Neural cell (in vitro differentiated cells): ENCODE measurements around the gene SURF6. TPM values are rescaled to one million over a fixed set of nuclear protein-coding genes. Genes with fewer than 3 reads are reported as not detected.

ENCODE experiments used
- H2AFZ ChIP-seq: fragments of 200-600, 300-800 bp; sonication (generic), shearing (Covaris generic); 2 replicates; pipeline ENCODE4 v1.6.0; 2014; ENCODE audit warnings: low read depth, mild to moderate bottlenecking, antibody characterized with exemption, low read length, moderate library complexity
- H3F3A ChIP-seq: fragments of 200-600 bp; shearing (Covaris generic); 2 replicates; pipeline ENCODE4 v1.6.1; 2016; ENCODE audit warnings: mild to moderate bottlenecking, moderate library complexity, mixed read lengths, antibody characterized with exemption, low read length; ENCODE audit not compliant: insufficient read depth, poor library complexity, severe bottlenecking
- H3K27ac ChIP-seq: fragments of 200-600, 300-800 bp; sonication (generic), shearing (Covaris generic); 2 replicates; pipeline ENCODE4 v1.5.1; 2014; ENCODE audit warnings: mild to moderate bottlenecking, low read length, moderate library complexity
- H3K27me3 ChIP-seq: fragments of 300-800, 200-600 bp; sonication (generic), shearing (Covaris generic); 2 replicates; pipeline ENCODE4 v1.6.0; 2014; ENCODE audit warnings: mild to moderate bottlenecking, low read depth, low read length, moderate library complexity; ENCODE audit not compliant: insufficient read depth
- H3K36me3 ChIP-seq: fragments of 300-800, 200-600 bp; sonication (generic), shearing (Covaris generic); 2 replicates; pipeline ENCODE4 v1.5.1; 2014; ENCODE audit warnings: mild to moderate bottlenecking, antibody characterized with exemption, low read length, moderate library complexity; ENCODE audit not compliant: insufficient read depth
- H3K4me2 ChIP-seq: fragments of 300-800, 200-600 bp; sonication (generic), shearing (Covaris generic); 2 replicates; pipeline ENCODE4 v1.6.0; 2014; ENCODE audit warnings: mild to moderate bottlenecking, low read length
- H3K4me3 ChIP-seq: fragments of 300-800, 200-600 bp; sonication (generic), shearing (Covaris generic); 2 replicates; pipeline ENCODE4 v1.5.1; 2014; ENCODE audit warnings: mild to moderate bottlenecking, low read length, moderate library complexity
- H3K79me2 ChIP-seq: fragments of 200-600 bp; shearing (Covaris generic); replicated peaks from 2 replicates; pipeline ENCODE4 v1.6.0; 2014; ENCODE audit warnings: mild to moderate bottlenecking, low read length, moderate library complexity; ENCODE audit not compliant: insufficient read depth
- H3K9ac ChIP-seq: fragments of 300-800, 200-600 bp; sonication (generic), shearing (Covaris generic); 2 replicates; pipeline ENCODE4 v1.6.1; 2016; ENCODE audit warnings: mild to moderate bottlenecking, low read length, mixed read lengths
- H3K9me2 ChIP-seq: fragments of 200-600 bp; shearing (Covaris generic); 2 replicates; pipeline ENCODE4 v1.6.1; 2016; ENCODE audit warnings: mild to moderate bottlenecking, low read length, mixed read lengths; ENCODE audit not compliant: insufficient read depth
- H3K9me3 ChIP-seq: fragments of 200-600, 300-800 bp; sonication (generic), shearing (Covaris generic); 2 replicates; pipeline ENCODE4 v1.6.1; 2016; ENCODE audit warnings: mild to moderate bottlenecking, mixed run types, low read length, moderate library complexity, mixed read lengths
- H4K20me1 ChIP-seq: fragments of 200-600 bp; shearing (Covaris generic); 2 replicates; pipeline ENCODE4 v1.6.1; 2016; ENCODE audit warnings: mild to moderate bottlenecking, mixed run types; ENCODE audit not compliant: insufficient read depth
- CTCF ChIP-seq: fragments of 450-650 bp; IDR thresholded peaks from 2 replicates; pipeline ENCODE4 v1.5.1; 2014; ENCODE audit warnings: antibody characterized with exemption, mild to moderate bottlenecking, moderate library complexity; ENCODE audit not compliant: poor library complexity, severe bottlenecking
- EP300 ChIP-seq: fragments of 450-650 bp; conservative IDR thresholded peaks from 2 replicates; pipeline ENCODE4 v1.6.1; 2014; ENCODE audit warnings: antibody characterized with exemption, mild to moderate bottlenecking, moderate library complexity; ENCODE audit not compliant: poor library complexity, severe bottlenecking
- EZH2 ChIP-seq: fragments of 200-600, 300-800 bp; shearing (Covaris generic), sonication (generic); IDR thresholded peaks from 2 replicates; pipeline ENCODE4 v1.6.1; 2014; ENCODE audit warnings: antibody characterized with exemption, low read length, borderline replicate concordance, mild to moderate bottlenecking; ENCODE audit not compliant: insufficient read depth, poor library complexity, severe bottlenecking
- MXI1 ChIP-seq: fragments of 450-650 bp; conservative IDR thresholded peaks from 2 replicates; pipeline ENCODE4 v1.6.1; 2014; ENCODE audit warnings: antibody characterized with exemption, mild to moderate bottlenecking; ENCODE audit not compliant: poor library complexity, severe bottlenecking
- POLR2AphosphoS5 ChIP-seq: IDR thresholded peaks from 2 replicates; pipeline ENCODE4 v1.6.1; 2012
- RAD21 ChIP-seq: fragments of 450-650 bp; conservative IDR thresholded peaks from 2 replicates; pipeline ENCODE4 v1.6.1; 2014; ENCODE audit warnings: antibody characterized with exemption, mild to moderate bottlenecking, moderate library complexity
- REST ChIP-seq: IDR thresholded peaks from 2 replicates; pipeline ENCODE4 v1.6.1; 2012; ENCODE audit warnings: borderline replicate concordance
- SMC3 ChIP-seq: fragments of 450-650 bp; conservative IDR thresholded peaks from 2 replicates; pipeline ENCODE4 v1.6.1; 2014; ENCODE audit warnings: antibody characterized with exemption, mild to moderate bottlenecking, moderate library complexity; ENCODE audit not compliant: poor library complexity
- TAF1 ChIP-seq: IDR thresholded peaks from 2 replicates; pipeline ENCODE4 v1.6.1; 2012; ENCODE audit warnings: low read depth
- polyA plus RNA-seq: library from polyadenylated mRNA; depleted of rRNA; stranded (reverse); fragments of >200 nt; gene quantifications from 2 replicates; pipeline ENCODE4 v1.2.3, GENCODE V29; 2014

The SURF6 gene
- polyA plus RNA-seq, 1 donor from 2014 or later = 20.7 TPM

- Histone ChIP-seq H3K4me3 (no peak overlapping the region), H4K20me1 (no peaks in the 10 kb centered on the region), H3K79me2 (no peaks in the 10 kb centered on the region), H3K4me2 (no peak overlapping the region), H3K36me3 (no peaks in the 10 kb centered on the region), H3K27ac (no peak overlapping the region), H2AFZ (no peak overlapping the region), H3K9me2 (no peaks in the 10 kb centered on the region), H3K9ac (no peak overlapping the region), H3K27me3 (no peaks in the 10 kb centered on the region), H3F3A (no peaks in the 10 kb centered on the region), H3K9me3 (no peaks in the 10 kb centered on the region)
- TF ChIP-seq REST (no peak), POLR2AphosphoS5 (no peak), SMC3 (no peak), MXI1 (no peak)
These were observed 26.4 kb downstream of the SURF6 start for GRCh38 chr9:133309608-133310007.

- no peaks in the 10 kb centered on the region for H3K79me2 ChIP-seq
- no peaks in the 10 kb centered on the region for H3K36me3 ChIP-seq
- H3K4me3 ChIP-seq = no peak overlapping the region
- H3K27me3 ChIP-seq = no peaks in the 10 kb centered on the region
- no peak overlapping the region for H3K4me2 ChIP-seq
- H2AFZ ChIP-seq = no peak overlapping the region
- H4K20me1 ChIP-seq = no peaks in the 10 kb centered on the region
- H3K9ac ChIP-seq = no peak overlapping the region
- no peak overlapping the region for H3K27ac ChIP-seq
- H3K9me3 ChIP-seq = no peaks in the 10 kb centered on the region
- no peaks in the 10 kb centered on the region for H3F3A ChIP-seq
- no peaks in the 10 kb centered on the region for H3K9me2 ChIP-seq
- TF ChIP-seq MXI1 (no peak), EZH2 (no peak), EP300 (no peak)
These were observed 28.7 kb downstream of the SURF6 start for GRCh38 chr9:133307301-133307700.

GRCh38 chr9:133306242-133307204, 29.5 kb downstream of the SURF6 start:
- Histone ChIP-seq H3K4me3 (no peak overlapping the region), H3K4me2 (no peak overlapping the region), H3K27me3 (no peaks in the 10 kb centered on the region), H3K9me3 (no peaks in the 10 kb centered on the region), H3F3A (no peaks in the 10 kb centered on the region), H2AFZ (no peak overlapping the region), H3K79me2 (no peaks in the 10 kb centered on the region), H3K27ac (no peak overlapping the region), H4K20me1 (no peaks in the 10 kb centered on the region), H3K9me2 (no peaks in the 10 kb centered on the region), H3K36me3 (no peaks in the 10 kb centered on the region), H3K9ac (no peak overlapping the region)
- TF ChIP-seq TAF1 = no peak
- TF ChIP-seq REST = no peak
- TF ChIP-seq MXI1 = no peak
- no peak for TF ChIP-seq EZH2
- no peak for TF ChIP-seq EP300
- TF ChIP-seq CTCF = no peak
- TF ChIP-seq SMC3 = no peak
- TF ChIP-seq RAD21 = no peak
- no peak for TF ChIP-seq POLR2AphosphoS5
